Kidney (tissue), 14 donors: ENCODE data around the gene GAL3ST1. TPM values are rescaled to one million over a fixed set of nuclear protein-coding genes. Genes with fewer than 3 reads are reported as not detected.

ENCODE experiments used
- DNase-seq, 5 donors: peaks; one replicate each; pipeline ENCODE4 v3.0.0-alpha.2; 2013 to 2020
- FAIRE-seq: peaks from 2 replicates; lab custom pipeline; 2012; peaks lifted over from hg19 to GRCh38; lab: Jason Lieb, UNC
- H3K27ac ChIP-seq, 2 donors: one replicate each; pipeline ENCODE4 v1.7.0; 2013; ENCODE audit warnings: low read depth in 2 of 2, low read length in 2 of 2, inconsistent platforms in 1 of 2
- H3K27me3 ChIP-seq: one replicate; pipeline ENCODE4 v1.7.1; 2013; ENCODE audit warnings: low read length, inconsistent platforms; ENCODE audit not compliant: control insufficient read depth, insufficient read depth
- H3K36me3 ChIP-seq, 3 donors: one replicate each; pipeline versions ENCODE4 v1.7.0 to v1.7.1; 2013; ENCODE audit warnings: low read length in 3 of 3, control low read depth in 1 of 3, inconsistent platforms in 1 of 3; ENCODE audit not compliant: insufficient read depth in 3 of 3, control insufficient read depth in 2 of 3
- H3K4me1 ChIP-seq, 3 donors: one replicate each; pipeline versions ENCODE4 v1.7.0 to v1.7.1; 2013; ENCODE audit warnings: low read length in 3 of 3, inconsistent platforms in 1 of 3, low read depth in 1 of 3; ENCODE audit not compliant: control insufficient read depth in 2 of 3, insufficient read depth in 2 of 3
- H3K4me3 ChIP-seq, 3 donors: one replicate each; pipeline versions ENCODE4 v1.7.0 to v1.8.1; 2013; ENCODE audit warnings: low read length in 3 of 3, control low read depth in 1 of 3, inconsistent platforms in 1 of 3
- H3K9ac ChIP-seq, 3 donors: one replicate each; pipeline versions ENCODE4 v1.7.0 to v1.7.1; 2013; ENCODE audit warnings: low read length in 3 of 3, control low read depth in 1 of 3, inconsistent platforms in 1 of 3
- H3K9me3 ChIP-seq, 3 donors: one replicate each; pipeline versions ENCODE4 v1.7.0 to v1.7.1; 2013; ENCODE audit warnings: low read length in 3 of 3, control low read depth in 1 of 3, inconsistent platforms in 1 of 3; ENCODE audit not compliant: control insufficient read depth in 2 of 3, insufficient read depth in 1 of 3
- CTCF ChIP-seq: IDR thresholded peaks from 3 replicates; pipeline ENCODE4 v1.5.1; 2012; ENCODE audit warnings: mild to moderate bottlenecking, moderate library complexity, borderline replicate concordance; ENCODE audit not compliant: insufficient read depth; ENCODE audit errors: extremely low read depth
- intact Hi-C: fragments of 100-400 bp; cut with DNase I; formaldehyde crosslinking; loops from one replicate; pipeline ENCODE4 v1.11.1; 2022
- polyA plus RNA-seq: library from polyadenylated mRNA; stranded (reverse); fragments of 350-450 nt; fragmentation: Illumina TruSeq; extraction: RNeasy Lipid Tissue Mini Kit (QIAGEN cat#74804); gene quantifications from one replicate; pipeline ENCODE4 v1.2.3, GENCODE V29; 2014; ENCODE audit warnings: low read depth, low replicate concordance; ENCODE audit not compliant: insufficient read depth
- total RNA-seq: library from RNA; stranded (reverse); fragmentation: NEBNext Ultra II Directional; extraction: Animal tissue kit (Norgen Biotek cat#: 25700); gene quantifications from one replicate; pipeline ENCODE4 v1.2.1, GENCODE V29; 2021
- donor health status: control.
- donor health status: control.
- donor health status: control.
- donor health status: control.
- donor health status: control.
- donor health status: DM: yes; HTN: yes; CAD: no.
- donor health status: Normal renal cell carcinoma (clear cell type).

The GAL3ST1 gene
- total and polyA plus RNA-seq, 2 donors from 2014 or later = 16.1 to 34.3 TPM

GRCh38 chr22:30603801-30604200 is 29.3 kb upstream of the GAL3ST1 start:
- H3K36me3 ChIP-seq = no peaks in the 10 kb centered on the region
- no peaks in the 10 kb centered on the region for H3K27me3 ChIP-seq
- DNase-seq (no peak), FAIRE-seq (no peak)
- H3K4me1 ChIP-seq = peaks cover 3 to 16% (median 11%) of the 10 kb centered on the region in 3 donors
- no peak overlapping the region for H3K4me3 ChIP-seq
- H3K9me3 ChIP-seq = no peaks in the 10 kb centered on the region
- no peak for TF ChIP-seq CTCF
- no peak overlapping the region for H3K27ac ChIP-seq
- intact Hi-C loops = no loop called here
- no peak overlapping the region for H3K9ac ChIP-seq

GRCh38 chr22:30602049-30602448 is 27.6 kb upstream of the GAL3ST1 start:
- intact Hi-C loops = no loop called here
- H3K27me3 ChIP-seq = no peaks in the 10 kb centered on the region
- peaks cover 0 to 5% (median 4%) of the 10 kb centered on the region in 3 donors for H3K4me1 ChIP-seq
- TF ChIP-seq CTCF = peak; percentile 48
- no peak overlapping the region for H3K4me3 ChIP-seq
- peak in 2 of 5 donors; percentile 41 to 49 for DNase-seq
- no peaks in the 10 kb centered on the region for H3K9me3 ChIP-seq
- H3K36me3 ChIP-seq = no peaks in the 10 kb centered on the region
- H3K27ac ChIP-seq = no peak overlapping the region
- no peak for FAIRE-seq
- H3K9ac ChIP-seq = no peak overlapping the region

- no peak for TF ChIP-seq CTCF
- intact Hi-C loops = no loop called here
Observed at GRCh38 chr22:30601464-30601863, 27.0 kb upstream of the GAL3ST1 start.

GRCh38 chr22:30600921-30601320 is 26.5 kb upstream of the GAL3ST1 start:
- Histone ChIP-seq H3K4me3 (no peak overlapping the region), H3K36me3 (no peaks in the 10 kb centered on the region), H3K9me3 (no peaks in the 10 kb centered on the region), H3K27me3 (no peaks in the 10 kb centered on the region), H3K9ac (no peak overlapping the region), H3K27ac (no peak overlapping the region), H3K4me1 (peaks cover 0 to 5% (median 3%) of the 10 kb centered on the region in 3 donors)
- DNase-seq = no peak
- FAIRE-seq = no peak
- intact Hi-C loops = no loop called here
- TF ChIP-seq CTCF = no peak

More at GRCh38 chr22:30601464-30601863, 27.0 kb upstream of the GAL3ST1 start:
- Histone ChIP-seq H3K27me3 (no peaks in the 10 kb centered on the region), H3K36me3 (no peaks in the 10 kb centered on the region), H3K9me3 (no peaks in the 10 kb centered on the region), H3K27ac (no peak overlapping the region), H3K9ac (no peak overlapping the region), H3K4me3 (no peak overlapping the region), H3K4me1 (peaks cover 0 to 5% (median 4%) of the 10 kb centered on the region in 3 donors)
- FAIRE-seq (no peak), DNase-seq (no peak)
